Hindlimb muscle (tissue), 1 donor: ENCODE measurements around the gene SCN9A. TPM values are rescaled to one million over a fixed set of nuclear protein-coding genes. Genes with fewer than 3 reads are reported as not detected.
A peak's percentile ranks its signal among the peaks of the same experiment; 100 is the strongest.
"Not testable (repeated sequence)": the region's sequence is repeated elsewhere in the genome, so short reads cannot be mapped to it uniquely, and the experiment has no call there.

Source experiments
- DNase-seq: peaks from one replicate; pipeline ENCODE4 v3.0.0-alpha.2; 2013
- polyA plus RNA-seq: library from polyadenylated mRNA; unstranded; fragments of 120-200 nt; gene quantifications from one replicate; pipeline ENCODE4 v1.2.1, GENCODE V29; 2013; ENCODE audit not compliant: insufficient read length

SCN9A gene
- polyA plus RNA-seq, 1 donor, result 5.5 TPM

DNA sequence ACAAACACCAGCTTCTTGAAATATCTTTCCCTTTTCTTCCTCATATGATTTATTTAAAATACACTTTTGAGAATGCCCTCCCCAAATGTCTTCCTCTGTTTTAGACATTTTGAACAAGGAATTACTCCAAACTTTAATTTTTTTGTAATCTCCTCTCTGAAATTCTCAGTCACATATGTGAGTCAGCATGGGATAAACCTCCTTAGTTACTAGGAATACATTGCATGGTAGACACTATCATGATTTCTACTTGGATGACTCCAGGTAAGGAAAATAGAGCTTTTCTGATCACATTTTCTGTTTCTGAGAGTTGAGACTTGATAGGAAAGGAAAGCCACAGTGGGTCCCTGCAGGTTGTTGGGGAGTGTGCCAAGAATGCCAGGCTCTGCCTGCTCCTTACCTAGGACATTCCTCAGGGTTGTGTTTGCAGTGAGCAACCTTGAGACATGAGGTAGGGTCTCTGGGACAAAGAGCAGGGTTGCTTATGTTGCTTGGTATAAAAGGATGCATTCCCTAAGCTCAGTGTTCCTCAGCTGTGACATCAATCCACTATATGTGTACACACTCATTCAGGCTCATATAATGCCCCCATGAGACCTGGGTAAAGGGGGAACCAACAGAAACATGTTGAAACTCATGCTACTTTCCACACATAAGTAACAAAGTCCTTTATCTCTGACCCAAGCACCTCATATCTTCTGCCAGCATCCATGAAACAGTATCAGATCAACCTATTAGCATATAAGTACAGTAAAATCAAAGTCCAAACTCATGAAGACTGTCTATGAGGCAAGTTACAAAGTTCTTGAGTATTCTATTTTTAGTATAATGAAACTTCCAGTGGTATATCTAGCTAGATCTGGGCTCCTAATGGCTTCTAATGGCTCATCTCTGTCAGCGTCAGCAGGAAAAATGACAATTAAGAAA lies 135.1 kb downstream of the SCN9A start:
- DNase-seq, result no peak

DNA sequence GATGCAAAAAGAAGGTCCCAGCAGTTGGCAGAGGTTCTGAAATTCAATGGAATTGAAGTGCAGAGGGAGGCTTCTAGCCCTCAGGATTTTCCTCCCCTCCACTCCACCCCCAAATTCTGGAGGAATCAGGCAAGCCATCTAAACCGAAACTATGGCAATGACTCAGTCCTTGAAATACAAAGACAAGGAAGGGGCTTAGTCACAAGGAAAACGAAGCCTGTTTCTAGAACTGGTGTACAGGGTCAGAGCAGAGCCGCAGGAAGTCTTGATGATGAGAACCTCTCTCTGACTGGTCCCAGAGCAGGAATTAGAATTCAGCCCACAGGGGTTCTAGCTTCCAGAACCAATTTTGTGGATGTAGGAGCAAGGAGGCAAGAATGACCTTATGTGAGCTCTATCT lies 136.2 kb downstream of the SCN9A start:
- no peak for DNase-seq

DNA sequence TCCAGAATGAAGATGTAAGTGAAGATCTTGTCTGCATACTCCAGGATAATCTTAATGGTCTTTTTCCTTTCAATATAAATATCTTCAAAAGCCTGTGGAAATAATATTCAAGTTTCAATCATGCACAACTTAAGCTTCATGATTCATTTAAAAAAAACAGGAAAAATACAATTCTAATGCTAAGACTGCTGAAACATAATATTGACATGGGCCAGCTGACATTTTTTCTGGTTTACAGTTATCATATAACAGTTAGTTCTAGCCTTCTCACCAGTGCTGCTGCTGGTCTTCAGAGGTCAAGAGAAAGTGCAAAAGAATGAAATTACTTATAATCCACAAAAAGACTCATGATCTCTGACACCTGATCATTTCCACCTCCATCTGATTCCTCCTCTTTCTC lies 137.6 kb downstream of the SCN9A start:
- DNase-seq, result no peak

DNA sequence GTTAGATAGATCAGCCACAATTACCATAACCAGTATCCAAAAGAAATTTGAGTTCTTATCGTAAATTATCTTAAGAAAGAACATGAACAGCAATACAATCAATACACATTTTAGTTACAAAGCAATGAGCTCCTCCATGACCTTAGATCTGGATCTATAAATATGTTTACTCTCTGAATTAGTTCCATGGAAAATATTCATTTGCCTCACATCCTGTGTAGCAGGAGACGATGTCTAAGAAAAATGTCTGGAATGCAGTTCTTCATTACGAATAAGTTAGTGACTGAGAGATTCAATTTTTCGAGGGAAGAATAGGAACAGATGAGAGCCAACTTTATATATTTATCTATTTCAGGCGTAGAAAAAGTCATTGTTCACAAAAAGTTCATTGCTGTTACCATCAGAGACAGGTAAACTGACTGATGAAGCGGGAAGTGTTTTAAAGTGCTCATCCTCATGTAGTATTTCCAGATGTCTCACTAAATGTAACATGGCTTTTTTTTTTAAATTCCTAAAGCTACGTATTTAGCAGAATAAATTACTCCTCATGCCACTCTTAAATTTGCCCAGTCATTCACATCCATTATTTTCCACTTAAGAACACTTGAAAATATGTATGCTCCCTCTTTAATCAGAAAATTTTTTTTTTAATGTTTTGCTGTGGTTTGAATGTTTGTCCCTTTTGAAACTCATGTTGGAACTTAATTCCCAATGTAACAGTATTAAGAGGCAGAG lies 141.5 kb downstream of the SCN9A start:
- no peak for DNase-seq

DNA sequence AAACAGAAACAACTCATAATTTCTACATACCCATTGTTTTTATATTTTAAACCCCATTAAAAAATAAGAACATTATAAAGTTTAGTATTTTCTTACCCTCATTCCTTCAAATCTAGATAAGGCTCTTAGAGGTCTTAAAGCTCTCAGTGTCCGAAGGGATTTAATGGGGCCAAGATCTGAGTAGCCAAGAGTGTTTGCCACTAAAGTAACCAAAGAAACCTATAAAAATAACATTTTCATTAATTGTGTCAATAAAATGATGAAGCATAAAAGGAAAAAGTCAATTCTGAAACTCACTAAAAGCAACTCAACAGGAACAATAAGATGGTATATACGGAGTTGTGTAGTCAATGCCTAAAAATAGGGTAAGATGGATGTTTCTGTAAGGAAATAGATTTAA lies 142.5 kb downstream of the SCN9A start:
- DNase-seq, result no peak

DNA sequence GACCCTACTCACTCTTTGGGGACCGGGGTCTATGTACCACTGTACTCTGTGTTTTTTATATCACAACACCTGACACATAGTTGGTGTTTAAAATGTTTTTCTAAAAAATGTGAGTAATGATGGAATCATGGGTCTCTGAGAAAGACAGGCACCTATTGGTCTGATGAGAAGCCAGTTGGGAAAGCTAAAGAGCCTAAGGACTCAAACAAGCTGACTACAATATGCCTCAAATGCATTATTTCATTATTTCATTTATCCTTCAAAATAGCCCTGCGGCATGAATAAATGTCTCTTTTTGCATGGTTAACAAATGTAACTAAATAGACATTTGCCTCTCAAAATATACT lies 145.0 kb downstream of the SCN9A start:
- no peak for DNase-seq

DNA sequence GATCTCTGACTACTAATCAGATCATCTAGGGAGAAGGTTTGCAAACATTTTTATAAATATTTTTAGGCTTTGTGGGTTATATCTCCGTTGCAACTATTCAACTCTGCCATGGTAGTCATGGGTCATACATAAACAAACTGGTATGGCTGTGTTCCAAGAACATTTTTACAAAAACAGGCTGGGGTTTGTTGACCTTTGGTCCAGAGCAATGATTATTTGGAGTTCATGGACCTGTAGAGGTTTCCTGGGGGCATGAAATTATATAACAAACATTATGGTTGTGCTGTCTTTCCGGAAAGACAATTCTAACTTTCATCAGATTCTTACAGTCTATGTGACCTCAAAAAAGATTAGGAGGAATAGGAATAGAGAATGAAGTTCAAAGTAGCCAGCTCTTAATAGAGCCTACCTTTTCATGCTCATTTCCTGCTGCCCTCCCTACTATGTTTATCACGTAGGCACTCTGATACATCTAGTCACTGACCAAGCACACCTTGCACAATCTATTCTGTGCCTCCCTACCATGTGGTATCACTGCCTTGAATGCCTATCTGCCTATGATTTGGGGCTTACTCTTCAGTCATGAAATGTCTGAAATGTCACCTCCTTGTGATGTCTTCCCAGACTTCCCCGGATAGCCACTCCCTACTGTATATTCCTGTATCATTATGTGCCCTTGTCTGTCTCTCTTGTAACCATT lies 145.6 kb downstream of the SCN9A start:
- DNase-seq, result no peak

DNA sequence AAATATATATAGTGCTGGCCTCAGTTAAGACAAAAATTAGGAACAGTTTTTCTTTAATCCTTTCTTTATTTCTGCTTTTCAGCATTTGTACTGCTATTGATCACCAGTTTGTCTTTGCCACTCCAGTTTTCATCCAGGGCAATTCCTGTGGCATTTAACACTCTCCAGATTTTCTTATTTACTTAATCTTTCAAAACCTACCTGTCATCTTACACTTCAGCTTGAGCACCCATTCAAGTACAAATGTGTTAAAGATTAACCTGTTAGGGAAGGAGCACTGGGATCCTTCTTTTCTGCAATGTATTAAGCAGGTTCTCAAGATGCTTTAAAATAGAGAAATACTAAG lies 146.1 kb downstream of the SCN9A start:
- no peak for DNase-seq

DNA sequence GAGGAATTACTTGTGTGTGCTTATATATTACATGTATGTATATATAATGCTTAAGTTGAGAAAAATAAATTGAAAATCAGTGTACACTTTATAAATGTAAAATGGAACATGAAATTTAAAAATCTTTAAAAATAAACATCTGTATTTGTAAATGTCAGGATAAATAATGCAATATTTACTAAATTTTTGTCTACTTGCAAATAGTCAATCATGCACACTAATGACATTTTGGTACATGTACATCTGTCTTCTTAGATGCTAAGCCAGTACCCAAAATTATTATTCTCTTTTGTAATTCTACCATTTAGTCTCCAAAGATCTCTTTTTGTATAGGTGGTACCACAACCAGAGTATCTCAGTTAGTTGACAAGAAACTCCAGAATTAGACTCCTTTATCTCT lies 151.5 kb downstream of the SCN9A start:
- no peak for DNase-seq

DNA sequence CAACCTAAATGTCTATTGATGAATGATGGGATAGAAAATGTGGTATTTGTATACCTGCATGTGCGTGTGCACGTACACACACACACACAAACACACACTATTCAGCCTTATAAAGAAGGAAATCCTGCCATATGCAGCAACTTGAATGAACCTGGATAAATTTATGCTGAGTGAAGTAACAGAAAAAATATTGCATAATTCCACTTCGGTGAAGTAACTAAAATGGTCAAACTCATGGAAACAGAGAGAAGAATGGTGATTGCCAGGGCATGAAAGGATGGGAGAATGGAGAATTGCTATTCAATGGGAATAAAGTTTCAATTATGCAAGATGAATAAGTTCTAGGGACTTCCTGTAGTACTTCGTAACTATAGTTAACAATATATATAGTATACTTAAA lies 152.4 kb downstream of the SCN9A start:
- DNase-seq, result no peak

DNA sequence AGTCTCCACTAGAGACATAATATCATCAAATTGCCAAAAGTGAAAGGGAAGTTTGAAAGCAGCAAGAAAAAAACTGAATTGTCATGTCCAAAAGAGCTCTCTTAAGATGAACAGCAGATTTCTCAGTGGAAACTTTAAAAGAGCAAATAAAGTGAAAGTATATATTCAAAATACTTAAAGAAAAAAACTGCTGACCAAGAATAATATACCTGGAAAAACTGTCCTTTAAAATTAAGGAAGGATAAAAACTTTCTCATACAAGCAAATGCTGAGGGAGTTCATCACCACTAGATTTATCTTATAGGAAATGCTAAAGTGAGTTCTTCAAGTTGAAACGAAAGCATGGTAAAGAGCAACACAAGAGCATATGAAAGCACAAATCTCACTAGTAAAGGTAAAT lies 164.7 kb downstream of the SCN9A start:
- no peak for DNase-seq

DNA sequence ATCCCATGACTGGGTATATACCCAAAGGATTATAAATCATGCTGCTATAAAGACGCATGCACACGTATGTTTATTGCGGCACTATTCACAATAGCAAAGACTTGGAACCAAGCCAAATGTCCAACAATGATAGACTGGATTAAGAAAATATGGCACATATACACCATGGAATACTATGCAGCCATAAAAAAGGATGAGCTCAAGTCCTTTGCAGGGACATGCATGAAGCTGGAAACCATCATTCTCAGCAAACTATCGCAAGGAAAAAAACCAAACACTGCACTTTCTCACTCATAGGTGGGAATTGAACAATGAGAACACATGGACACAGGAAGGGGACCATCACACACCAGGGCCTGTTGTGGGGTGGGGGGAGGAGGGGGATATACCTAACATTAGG lies 165.8 kb downstream of the SCN9A start:
- not testable (repeated sequence) for DNase-seq

DNA sequence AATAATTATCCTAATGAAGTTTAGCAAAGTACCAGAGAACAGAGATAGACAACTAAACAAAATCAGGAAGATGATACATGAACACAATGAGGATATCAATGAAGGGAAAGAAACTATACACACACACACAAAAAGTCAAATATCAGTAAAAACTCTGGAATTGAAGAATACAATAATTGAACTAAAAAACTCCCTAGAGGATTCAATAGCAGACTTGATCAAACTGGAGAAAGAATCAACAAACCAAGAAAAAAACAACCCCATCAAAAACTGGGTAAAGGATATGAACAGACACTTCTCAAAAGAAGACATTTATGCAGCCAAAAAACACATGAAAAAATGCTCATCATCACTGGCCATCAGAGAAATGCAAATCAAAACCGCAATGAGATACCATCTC lies 166.4 kb downstream of the SCN9A start:
- not testable (repeated sequence) for DNase-seq

DNA sequence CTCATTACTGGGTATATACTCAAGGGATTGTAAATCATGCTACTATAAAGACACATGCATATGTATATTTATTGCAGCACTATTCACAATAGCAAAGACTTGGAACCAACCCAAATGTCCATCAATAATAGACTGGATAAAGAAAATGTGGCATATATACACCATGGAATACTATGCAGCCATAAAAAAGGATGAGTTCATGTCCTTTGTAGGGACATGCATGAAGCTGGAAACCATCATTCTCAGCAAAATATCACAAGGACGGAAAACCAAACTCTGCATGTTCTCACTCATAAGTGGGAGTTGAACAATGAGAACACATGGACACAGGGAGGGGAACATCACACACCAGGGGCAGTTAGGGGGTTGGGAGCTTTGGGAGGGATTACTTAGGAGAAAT lies 169.6 kb downstream of the SCN9A start:
- not testable (repeated sequence) for DNase-seq

DNA sequence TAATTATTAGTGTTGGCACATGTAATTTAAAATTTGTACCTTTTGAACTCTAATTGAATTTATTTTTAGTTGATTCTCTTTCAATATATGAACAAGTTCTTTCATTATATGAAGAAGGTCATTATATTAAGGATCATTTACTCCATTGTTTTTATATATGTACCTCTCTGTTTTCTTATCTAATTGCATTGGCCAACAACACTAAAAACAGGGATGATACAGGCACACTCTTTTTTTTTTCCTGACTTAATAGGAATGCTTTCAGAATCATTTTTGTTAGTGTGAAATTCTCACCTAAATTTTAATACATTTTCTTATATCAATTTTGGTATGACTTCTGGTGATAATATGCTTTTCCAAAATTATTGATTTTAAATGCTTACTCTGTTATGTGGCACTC lies 173.0 kb downstream of the SCN9A start:
- no peak for DNase-seq

DNA sequence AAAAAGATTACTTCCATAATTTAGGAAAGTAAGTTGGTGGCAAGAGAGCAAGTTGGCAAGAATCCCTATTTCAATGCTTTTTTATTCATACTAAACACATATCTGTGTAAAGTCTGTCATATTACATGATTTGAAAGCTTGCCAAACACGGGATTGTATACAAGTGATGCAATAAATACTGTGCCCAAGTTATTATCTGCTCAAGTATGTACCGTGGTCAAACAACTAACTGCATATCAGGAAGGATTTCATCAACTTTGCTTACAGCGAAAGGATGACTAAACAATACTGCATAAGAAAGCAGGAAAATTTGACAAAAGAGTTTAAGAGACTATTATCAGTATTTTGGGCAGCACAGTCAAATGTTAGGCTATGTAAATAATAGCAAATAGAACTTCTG lies 178.3 kb downstream of the SCN9A start:
- no peak for DNase-seq

DNA sequence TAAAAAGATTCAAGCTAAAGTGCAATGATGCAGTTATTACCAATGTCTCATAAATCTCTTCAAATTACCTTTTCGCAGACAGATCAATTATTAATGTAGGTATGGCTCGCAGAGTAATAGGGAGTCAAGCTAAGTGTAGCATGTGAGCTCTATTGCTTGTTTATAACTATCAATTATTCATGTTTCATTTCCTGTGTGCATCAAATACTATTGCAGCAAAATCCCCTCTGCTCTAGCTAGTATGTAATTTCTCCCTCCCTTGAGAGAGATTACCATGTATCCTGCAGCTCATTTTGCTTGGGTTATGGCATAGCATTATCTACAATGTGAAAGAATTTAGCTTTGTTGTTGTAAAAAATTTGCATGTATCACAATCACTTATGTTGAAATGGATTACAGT lies 182.3 kb downstream of the SCN9A start:
- no peak for DNase-seq

DNA sequence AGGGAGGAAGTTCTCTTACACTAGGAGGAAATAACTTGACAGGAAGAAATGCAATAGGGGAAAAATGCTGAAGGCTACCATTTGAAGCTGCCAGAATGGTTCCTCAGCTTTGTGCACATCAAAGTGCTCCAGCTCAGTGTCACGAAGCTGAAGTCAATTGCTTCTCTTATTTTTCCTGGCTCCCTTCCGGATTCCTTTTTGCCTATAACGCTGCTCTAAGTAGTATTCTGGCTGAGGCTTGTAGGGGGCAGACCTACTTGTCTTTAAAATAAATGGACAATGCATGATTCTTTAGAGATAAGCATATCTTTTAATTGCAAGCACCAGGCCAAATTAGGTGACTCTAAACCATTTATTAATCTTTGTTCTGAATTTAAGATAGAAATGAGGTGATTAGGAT lies 187.7 kb downstream of the SCN9A start:
- DNase-seq, result no peak

DNA sequence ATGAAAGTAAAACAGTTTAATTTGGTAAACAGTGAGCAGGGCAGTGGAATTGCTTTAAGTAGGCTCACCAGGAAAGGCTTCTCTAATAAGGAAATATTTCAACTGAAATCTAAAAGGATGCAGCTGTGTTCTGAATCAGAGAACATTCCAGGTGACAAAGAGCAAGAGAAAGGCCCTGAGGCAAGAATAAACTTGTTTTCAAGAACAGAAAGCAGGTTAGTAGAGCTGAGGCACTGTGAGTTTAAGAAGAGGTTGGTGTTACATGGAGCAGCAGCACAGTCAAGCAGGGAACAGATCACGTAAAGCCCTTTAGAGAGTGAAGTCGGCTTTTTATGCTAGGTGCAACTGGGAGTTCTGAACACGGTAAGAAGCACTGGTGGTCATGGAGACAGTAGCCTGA lies 191.0 kb downstream of the SCN9A start:
- DNase-seq, result no peak

DNA sequence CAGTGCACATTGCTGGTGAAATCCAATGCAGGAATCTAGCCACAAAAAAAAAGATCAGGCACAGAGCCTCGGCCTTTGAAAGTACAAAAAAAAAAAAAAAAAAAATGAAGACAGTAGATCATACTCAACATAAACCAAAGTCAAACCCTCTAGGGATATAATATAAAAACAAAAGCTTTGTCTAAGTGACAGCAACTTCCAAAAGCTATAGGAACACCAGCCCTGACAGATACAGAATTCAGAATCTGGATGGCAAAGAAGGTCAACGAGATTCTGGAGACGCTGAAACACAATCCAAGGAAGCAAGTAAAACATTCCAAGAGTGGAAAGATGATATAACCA lies 194.0 kb downstream of the SCN9A start:
- DNase-seq, result no peak

DNA sequence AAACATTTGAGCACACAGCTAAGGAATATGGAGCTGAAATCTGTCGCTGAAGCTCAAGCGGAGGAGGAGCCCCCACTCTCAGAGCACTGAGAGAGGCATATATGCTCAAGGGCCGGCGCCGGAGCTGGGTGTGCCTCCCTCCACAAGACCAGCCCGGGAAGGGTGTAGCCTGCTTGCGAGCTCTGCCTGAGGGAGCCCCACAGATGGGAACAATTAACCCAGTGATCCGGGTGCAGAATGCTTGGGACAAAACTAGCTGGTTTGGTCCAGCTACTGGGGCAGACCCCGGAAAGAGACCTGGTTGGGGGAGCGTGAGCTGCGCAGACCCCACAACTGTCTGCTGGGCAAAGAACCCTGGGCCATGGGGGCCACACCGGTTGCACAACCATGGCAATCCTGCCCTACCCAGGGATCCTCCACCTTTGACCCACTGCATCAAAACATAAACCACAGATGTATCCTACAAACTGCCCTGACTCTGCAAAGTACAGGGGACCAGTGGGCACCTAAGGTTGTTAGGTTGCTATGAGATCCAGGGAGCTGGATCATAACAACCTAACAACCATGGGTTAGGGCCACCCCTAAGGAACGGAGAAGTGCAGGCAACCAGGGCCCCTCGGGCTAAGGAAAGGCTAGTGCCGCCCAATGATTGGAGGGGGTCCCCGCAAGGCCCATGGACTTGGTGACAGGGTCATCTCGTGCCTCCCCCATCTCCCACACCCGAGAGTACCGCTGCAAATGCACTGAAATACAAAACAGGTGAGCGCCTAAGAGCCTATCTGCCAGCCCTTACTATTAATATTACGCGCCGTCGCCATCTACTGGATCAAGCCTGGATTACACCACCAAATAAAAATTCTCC lies 194.6 kb downstream of the SCN9A start:
- peak; percentile 6 for DNase-seq

DNA sequence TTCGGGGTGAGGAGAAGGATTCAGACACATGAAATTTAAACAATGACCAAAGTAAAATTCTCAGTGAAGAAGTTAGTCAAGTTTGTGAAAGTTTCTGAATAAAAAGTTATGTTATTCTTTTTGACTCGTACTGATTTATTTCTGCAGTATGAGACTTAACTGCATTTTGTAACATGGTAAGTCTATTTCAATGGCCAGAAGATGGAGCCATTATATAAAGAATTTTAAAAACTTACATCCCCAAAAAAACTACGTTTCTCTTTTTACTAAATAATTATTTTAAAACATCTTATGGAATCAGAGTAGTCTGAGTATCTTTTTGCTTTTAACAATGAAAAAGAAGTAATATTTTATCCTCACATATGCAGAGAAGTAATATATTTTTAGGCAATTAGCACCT lies 196.5 kb downstream of the SCN9A start:
- no peak for DNase-seq

DNA sequence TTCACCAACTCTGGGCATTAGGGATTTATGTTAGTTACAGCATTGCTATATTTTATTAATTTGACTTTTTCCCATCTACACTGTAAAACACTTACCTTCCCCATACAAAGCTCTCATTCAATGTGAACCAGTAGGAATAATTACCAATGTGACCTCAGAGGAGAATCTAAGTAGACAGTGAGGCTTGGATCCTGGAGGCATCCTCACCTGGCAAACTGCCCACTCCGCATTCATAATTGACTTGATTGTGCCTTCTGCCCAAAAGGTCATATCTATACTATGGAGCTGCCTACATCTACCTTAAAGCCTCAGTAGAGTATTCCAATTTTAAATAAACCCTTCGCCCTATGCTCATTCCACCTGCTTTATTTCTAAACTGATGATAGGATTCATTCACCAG lies 202.5 kb downstream of the SCN9A start:
- no peak for DNase-seq
